Measurements from ENCODE around the gene RASGRP1.

RASGRP1 gene

GRCh38 chr15:38463893-38464292 lies 100.7 kb downstream of the RASGRP1 start:
- no peak for TF ChIP-seq CTCF (IDR thresholded peaks at IDR 0.05; ENCODE audit: control insufficient read depth, extremely low read depth, insufficient read depth)
- H3K4me3 ChIP-seq (ENCODE audit: low read depth, low read length): no peak overlapping the region
- DNase-seq (ENCODE audit: low read depth): no peak

DNA sequence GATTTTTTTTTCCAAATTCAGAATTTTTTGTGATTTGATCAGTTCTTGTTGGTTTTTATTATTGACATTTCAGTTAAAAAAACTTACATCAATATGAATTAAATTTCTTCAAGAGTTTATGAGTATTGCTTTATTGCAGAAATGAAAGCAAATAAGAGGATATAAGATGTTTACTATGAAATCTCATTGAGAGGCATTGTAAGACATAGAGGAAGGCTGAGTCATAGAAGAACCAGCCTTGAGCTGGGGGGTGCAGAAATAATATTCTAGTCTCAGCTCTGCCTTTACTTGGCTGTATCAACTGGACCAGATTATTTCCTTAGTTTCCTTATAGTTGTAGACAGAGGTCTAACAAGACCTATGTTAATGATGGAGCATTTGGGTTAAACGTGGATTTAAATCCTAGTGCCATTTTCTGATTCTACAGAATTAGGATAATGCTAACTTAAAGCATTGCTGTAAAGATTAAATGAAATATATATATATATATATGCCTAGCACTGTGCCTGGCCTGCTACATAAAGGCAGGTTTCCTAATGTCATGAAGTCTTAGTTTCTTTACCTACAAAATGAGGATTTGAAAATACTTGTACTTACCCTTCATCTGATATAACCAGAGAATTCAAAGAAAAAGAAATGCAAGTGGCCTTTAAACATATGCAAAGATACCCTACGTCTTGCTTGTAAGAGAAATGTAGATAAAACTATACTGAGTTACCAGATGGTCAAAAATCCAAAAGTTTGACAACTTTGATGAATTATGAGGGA lies 103.4 kb downstream of the RASGRP1 start:
- TF ChIP-seq CTCF (IDR thresholded peaks at IDR 0.05; ENCODE audit: control insufficient read depth, extremely low read depth, insufficient read depth): no peak
- H3K4me3 ChIP-seq (ENCODE audit: low read depth, low read length): no peak overlapping the region

GRCh38 chr15:38460543-38460942 lies 104.1 kb downstream of the RASGRP1 start:
- no peak overlapping the region for H3K4me3 ChIP-seq (ENCODE audit: low read depth, low read length)
- DNase-seq (ENCODE audit: low read depth): no peak
- TF ChIP-seq CTCF (IDR thresholded peaks at IDR 0.05; ENCODE audit: control insufficient read depth, extremely low read depth, insufficient read depth): no peak

More for the DNA sequence above, 103.4 kb downstream of the RASGRP1 start:
- no peak for DNase-seq (ENCODE audit: low read depth)

- DNase-seq (ENCODE audit: low read depth): no peak
- no peak overlapping the region for H3K4me3 ChIP-seq (ENCODE audit: low read depth, low read length)
- TF ChIP-seq CTCF (IDR thresholded peaks at IDR 0.05; ENCODE audit: control insufficient read depth, extremely low read depth, insufficient read depth): no peak
Observed at GRCh38 chr15:38459480-38459879, 105.1 kb downstream of the RASGRP1 start.

DNA sequence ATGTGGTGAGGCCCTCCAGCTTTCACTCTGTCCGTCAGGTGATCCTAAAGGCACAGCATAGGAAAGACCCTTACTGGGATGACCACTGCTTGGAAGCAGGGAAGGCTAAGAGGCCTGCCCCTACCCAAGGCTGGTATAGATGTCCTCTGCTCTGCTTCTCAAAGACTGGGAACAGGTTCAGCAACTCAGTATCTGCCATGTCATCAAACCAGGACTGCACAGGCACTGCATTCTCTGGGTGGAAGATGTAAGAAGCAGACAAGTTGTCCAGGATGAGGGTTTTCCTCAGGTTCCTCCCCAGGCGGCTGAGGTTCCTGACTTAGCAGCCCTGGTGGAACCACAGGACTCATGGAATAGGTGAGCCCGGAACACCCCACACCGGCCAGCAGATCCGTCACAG lies 106.0 kb downstream of the RASGRP1 start:
- TF ChIP-seq CTCF (IDR thresholded peaks at IDR 0.05; ENCODE audit: control insufficient read depth, extremely low read depth, insufficient read depth): no peak
- no peak overlapping the region for H3K4me3 ChIP-seq (ENCODE audit: low read depth, low read length)
- no peak for DNase-seq (ENCODE audit: low read depth)

DNA sequence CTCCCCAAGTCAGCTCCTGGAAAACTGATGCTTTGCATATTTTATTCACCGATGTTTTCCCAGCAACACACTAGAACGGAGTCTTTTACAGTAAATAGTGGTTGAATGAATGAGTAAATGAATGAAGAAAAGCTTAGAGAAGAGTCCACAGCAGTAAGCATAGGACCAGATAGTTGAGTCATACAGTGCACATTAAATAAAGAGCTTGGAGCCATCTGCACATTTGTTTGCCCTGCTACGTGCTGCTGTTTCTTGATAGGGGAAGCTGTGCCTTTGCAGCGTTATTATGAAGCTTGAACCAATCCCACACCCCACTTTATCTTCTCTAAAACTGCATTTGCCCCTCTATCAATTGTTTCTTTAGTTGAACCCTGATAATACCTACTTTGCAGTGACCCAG lies 109.5 kb downstream of the RASGRP1 start:
- no peak for TF ChIP-seq CTCF (IDR thresholded peaks at IDR 0.05; ENCODE audit: control insufficient read depth, extremely low read depth, insufficient read depth)
- peak overlapping the region; percentile 94 for H3K4me3 ChIP-seq (ENCODE audit: low read depth, low read length)
- DNase-seq (ENCODE audit: low read depth): no peak

- peak overlapping the region; percentile 94 for H3K4me3 ChIP-seq (ENCODE audit: low read depth, low read length)
- no peak for TF ChIP-seq CTCF (IDR thresholded peaks at IDR 0.05; ENCODE audit: control insufficient read depth, extremely low read depth, insufficient read depth)
- no peak for DNase-seq (ENCODE audit: low read depth)
Observed at GRCh38 chr15:38454696-38455090, 109.9 kb downstream of the RASGRP1 start.
